C1 segment of cervical spinal cord (tissue), 14 donors: ENCODE results near the gene ERFL.

Experiments used
- DNase-seq, 14 donors: peaks; one replicate each; lab custom pipeline; 2025; lab: John Stamatoyannopoulos, UW

The ERFL gene

GRCh38 chr19:41859618-41860418 lies 68.4 kb downstream of the ERFL start, which contains the start of gene RPS19:
Gene RPS19 (plus strand): TSS chr19:41860255. CDS start chr19:41860775, 520 bp downstream.
- peak; percentile 88 to 100 (median 98) for DNase-seq

GRCh38 chr19:41859213-41859617 lies 69.0 kb downstream of the ERFL start:
- no peak for DNase-seq
